SU-DHL-6 (cell line): ENCODE data around the gene PEX12.
"Not testable (repeated sequence)": the region's sequence is repeated elsewhere in the genome, so short reads cannot be mapped to it uniquely, and the experiment has no call there.

ENCODE experiments used
- H2AFZ ChIP-seq: fragments of 200-600 bp; sonication (generic); 2 replicates; pipeline ENCODE4 v1.6.1; 2014; ENCODE audit warnings: low read depth, mild to moderate bottlenecking, moderate library complexity, mixed read lengths, antibody characterized with exemption, low read length; ENCODE audit not compliant: severe bottlenecking
- H3F3A ChIP-seq: fragments of 200-600 bp; shearing (Covaris generic); 2 replicates; pipeline ENCODE4 v1.6.0; 2016; ENCODE audit warnings: antibody characterized with exemption, mild to moderate bottlenecking; ENCODE audit not compliant: insufficient read depth
- H3K27ac ChIP-seq: fragments of 200-600 bp; sonication (generic); 2 replicates; pipeline ENCODE4 v1.5.1; 2016; ENCODE audit warnings: low read depth, mild to moderate bottlenecking, low read length, moderate library complexity, mixed read lengths
- H3K27me3 ChIP-seq: fragments of 200-600 bp; sonication (generic), shearing (Covaris generic); 2 replicates; pipeline ENCODE4 v1.6.0; 2014; ENCODE audit warnings: mild to moderate bottlenecking, low read length
- H3K36me3 ChIP-seq: fragments of 200-600 bp; sonication (generic); 2 replicates; pipeline ENCODE4 v1.6.1; 2014; ENCODE audit warnings: mild to moderate bottlenecking, low read length, mixed read lengths
- H3K4me2 ChIP-seq: fragments of 300-600, 200-600 bp; shearing (Covaris generic), sonication (generic); 2 replicates; pipeline ENCODE4 v1.6.0; 2014; ENCODE audit warnings: low read length, low read depth, mild to moderate bottlenecking; ENCODE audit not compliant: poor library complexity, severe bottlenecking
- H3K4me3 ChIP-seq: fragments of 200-600 bp; sonication (generic); 2 replicates; pipeline ENCODE4 v1.5.1; 2014; ENCODE audit warnings: antibody characterized with exemption, low read length, mild to moderate bottlenecking, mixed read lengths; ENCODE audit not compliant: insufficient read depth, poor library complexity, severe bottlenecking
- H3K79me2 ChIP-seq: fragments of 200-600 bp; sonication (generic); 2 replicates; pipeline ENCODE4 v1.6.1; 2014; ENCODE audit warnings: mild to moderate bottlenecking, low read length, moderate library complexity; ENCODE audit not compliant: insufficient read depth
- H3K9ac ChIP-seq: fragments of 200-600 bp; sonication (generic); 2 replicates; pipeline ENCODE4 v1.7.0; 2014; ENCODE audit warnings: mild to moderate bottlenecking, low read length
- H3K9me2 ChIP-seq: fragments of 200-600 bp; sonication (generic); replicated peaks from 2 replicates; pipeline ENCODE4 v1.6.1; 2014; ENCODE audit warnings: low read length; ENCODE audit not compliant: insufficient read depth
- H3K9me3 ChIP-seq: fragments of 200-600 bp; sonication (generic); 2 replicates; pipeline ENCODE4 v1.6.1; 2014; ENCODE audit warnings: low read length, mixed read lengths; ENCODE audit not compliant: insufficient read depth
- H4K20me1 ChIP-seq: fragments of 200-600 bp; sonication (generic); 2 replicates; pipeline ENCODE4 v1.6.1; 2014; ENCODE audit warnings: low read depth, mild to moderate bottlenecking, antibody characterized with exemption, low read length, moderate library complexity, mixed read lengths
- CTCF ChIP-seq: fragments of 200-600 bp; sonication (generic); IDR thresholded peaks from one replicate; pipeline ENCODE4 v1.5.1; 2017; ENCODE audit warnings: antibody characterized with exemption, mild to moderate bottlenecking, low read length, moderate library complexity; ENCODE audit not compliant: insufficient read depth, poor library complexity, severe bottlenecking
- EZH2phosphoT487 ChIP-seq: fragments of 200-600 bp; sonication (generic), shearing (Covaris generic); conservative IDR thresholded peaks from 2 replicates; pipeline ENCODE4 v1.6.1; 2018; ENCODE audit warnings: mild to moderate bottlenecking, antibody characterized with exemption, low read length, moderate library complexity, mixed read lengths

PEX12 gene

GRCh38 chr17:35569405-35569804, 9.0 kb downstream of the PEX12 start:
- no peak overlapping the region for H2AFZ ChIP-seq
- H3K9me2 ChIP-seq: no peaks in the 10 kb centered on the region
- peaks cover 3% of the 10 kb centered on the region; the same call in 1 of the 2 replicates for H3F3A ChIP-seq
- peak overlapping the region; percentile 97 for H3K4me3 ChIP-seq
- H3K27me3 ChIP-seq: no peaks in the 10 kb centered on the region
- no peak overlapping the region for H3K27ac ChIP-seq
- peaks cover 3% of the 10 kb centered on the region; the same call in 1 of the 2 replicates for H3K36me3 ChIP-seq
- TF ChIP-seq CTCF (no peak), EZH2phosphoT487 (no peak)
- peak overlapping the region; percentile 87 for H3K9ac ChIP-seq
- H4K20me1 ChIP-seq: no peaks in the 10 kb centered on the region
- H3K9me3 ChIP-seq: no peaks in the 10 kb centered on the region
- H3K4me2 ChIP-seq: peak overlapping the region; percentile 66
- peaks cover 35% of the 10 kb centered on the region for H3K79me2 ChIP-seq

GRCh38 chr17:35568561-35568960, 9.8 kb downstream of the PEX12 start:
- H3K27me3 ChIP-seq: no peaks in the 10 kb centered on the region
- peak overlapping the region; percentile 66 for H3K4me2 ChIP-seq
- peaks cover 35% of the 10 kb centered on the region for H3K79me2 ChIP-seq
- no peak overlapping the region for H3K27ac ChIP-seq
- H3F3A ChIP-seq: no peaks in the 10 kb centered on the region
- H4K20me1 ChIP-seq: no peaks in the 10 kb centered on the region
- H3K9me3 ChIP-seq: no peaks in the 10 kb centered on the region
- H2AFZ ChIP-seq: peak overlapping the region; percentile 88
- no peaks in the 10 kb centered on the region for H3K9me2 ChIP-seq
- H3K4me3 ChIP-seq: peak overlapping the region; percentile 97
- TF ChIP-seq EZH2phosphoT487: no peak
- TF ChIP-seq CTCF: no peak
- H3K36me3 ChIP-seq: no peaks in the 10 kb centered on the region
- peak overlapping the region; percentile 87 for H3K9ac ChIP-seq

GRCh38 chr17:35566968-35567367, 11.4 kb downstream of the PEX12 start:
- no peaks in the 10 kb centered on the region for H3K9me3 ChIP-seq
- no peak overlapping the region for H3K4me2 ChIP-seq
- H2AFZ ChIP-seq: no peak overlapping the region
- H3K9ac ChIP-seq: no peak overlapping the region
- H3K27ac ChIP-seq: no peak overlapping the region
- no peak overlapping the region for H3K4me3 ChIP-seq
- no peaks in the 10 kb centered on the region for H4K20me1 ChIP-seq
- no peak for TF ChIP-seq CTCF
- no peak for TF ChIP-seq EZH2phosphoT487
- H3F3A ChIP-seq: no peaks in the 10 kb centered on the region
- no peaks in the 10 kb centered on the region for H3K9me2 ChIP-seq
- no peaks in the 10 kb centered on the region for H3K36me3 ChIP-seq
- H3K27me3 ChIP-seq: no peaks in the 10 kb centered on the region
- peaks cover 35% of the 10 kb centered on the region for H3K79me2 ChIP-seq

- H3K9me2 ChIP-seq, H3K9me3 ChIP-seq, H3K4me3 ChIP-seq, H4K20me1 ChIP-seq, H3K27ac ChIP-seq, H3K4me2 ChIP-seq, H3K79me2 ChIP-seq, H2AFZ ChIP-seq, H3K27me3 ChIP-seq, H3K9ac ChIP-seq, H3F3A ChIP-seq, H3K36me3 ChIP-seq: not testable (repeated sequence)
These were observed 15.2 kb downstream of the PEX12 start for GRCh38 chr17:35563181-35563580.
